Ascending aorta (tissue), 2 donors: ENCODE measurements around the gene MRPS11. TPM values are rescaled to one million over a fixed set of nuclear protein-coding genes. Genes with fewer than 3 reads are reported as not detected.
"Not testable (repeated sequence)": the region's sequence is repeated elsewhere in the genome, so short reads cannot be mapped to it uniquely, and the experiment has no call there.

Experiments used
- DNase-seq, 2 donors: peaks; one replicate each; pipeline ENCODE4 v3.0.0-alpha.2; 2019; ENCODE audit warnings: low spot score in 2 of 2
- H3K27ac ChIP-seq, 2 donors: fragments of 200-600 bp; sonication (generic); one replicate each; pipeline ENCODE4 v1.5.1; 2016 to 2017; ENCODE audit warnings: mild to moderate bottlenecking in 1 of 2
- H3K27me3 ChIP-seq: fragments of 200-600 bp; sonication (generic); one replicate; pipeline ENCODE4 v1.5.1; 2017
- H3K36me3 ChIP-seq, 2 donors: fragments of 200-600 bp; sonication (generic); one replicate each; pipeline ENCODE4 v1.5.1; 2016
- H3K4me1 ChIP-seq, 2 donors: fragments of 200-600 bp; sonication (generic); one replicate each; pipeline ENCODE4 v1.5.1; 2016 to 2017; ENCODE audit warnings: mild to moderate bottlenecking in 1 of 2
- H3K4me3 ChIP-seq, 2 donors: fragments of 200-600 bp; sonication (generic); one replicate each; pipeline ENCODE4 v1.5.1; 2016 to 2017; ENCODE audit warnings: mild to moderate bottlenecking in 1 of 2
- H3K9me3 ChIP-seq, 2 donors: fragments of 200-600 bp; sonication (generic); one replicate each; pipeline ENCODE4 v1.5.1; 2016
- CTCF ChIP-seq, 3 experiments: fragments of 200-600 bp in 2 of 3; fragments of 450-650 bp in 1 of 3; sonication (generic) in 2 of 3; IDR thresholded peaks; one replicate each; pipeline ENCODE4 v1.5.1; 2016 to 2019; ENCODE audit warnings: antibody characterized with exemption in 3 of 3, mild to moderate bottlenecking in 1 of 3, moderate library complexity in 1 of 3
- intact Hi-C: fragments of 100-400 bp; cut with DNase I; formaldehyde crosslinking; loops from one replicate; pipeline ENCODE4 v1.15.1; 2023
- total RNA-seq: library from RNA; depleted of rRNA; stranded (reverse); fragments of >200 nt; gene quantifications from one replicate; pipeline ENCODE4 v1.1.0, GENCODE V29; 2016

The MRPS11 gene
- total RNA-seq, 1 donor from 2014 or later: 29.4 TPM

- Histone ChIP-seq H3K4me1 (no peaks in the 10 kb centered on the region), H3K4me3 (no peak overlapping the region), H3K27me3 (no peaks in the 10 kb centered on the region), H3K36me3 (peaks cover 0 to 6% of the 10 kb centered on the region in 2 donors), H3K27ac (no peak overlapping the region), H3K9me3 (no peaks in the 10 kb centered on the region)
- intact Hi-C loops: no loop called here
- no peak for TF ChIP-seq CTCF (IDR thresholded peaks at IDR 0.05)
- no peak for DNase-seq
Observed at GRCh38 chr15:88518903-88519302, 51.4 kb downstream of the MRPS11 start.

- H3K4me3 ChIP-seq, H3K4me1 ChIP-seq, H3K9me3 ChIP-seq, H3K27ac ChIP-seq, DNase-seq, intact Hi-C loops, H3K27me3 ChIP-seq: not testable (repeated sequence)
- peaks cover 4 to 25% of the 10 kb centered on the region in 2 donors for H3K36me3 ChIP-seq
Observed at GRCh38 chr15:88524094-88524493, 56.6 kb downstream of the MRPS11 start.

- no peak overlapping the region for H3K27ac ChIP-seq
- DNase-seq: no peak
- no peak overlapping the region for H3K4me3 ChIP-seq
- H3K36me3 ChIP-seq: peaks cover 5 to 36% of the 10 kb centered on the region in 2 donors
- no peak for TF ChIP-seq CTCF (IDR thresholded peaks at IDR 0.05)
- intact Hi-C loops: no loop called here
- H3K27me3 ChIP-seq: no peaks in the 10 kb centered on the region
- no peaks in the 10 kb centered on the region for H3K9me3 ChIP-seq
- no peaks in the 10 kb centered on the region for H3K4me1 ChIP-seq
Observed at GRCh38 chr15:88525418-88525817, 57.9 kb downstream of the MRPS11 start.

GRCh38 chr15:88526247-88526879, 58.9 kb downstream of the MRPS11 start:
- Histone ChIP-seq H3K27me3 (no peaks in the 10 kb centered on the region), H3K4me3 (no peak overlapping the region), H3K4me1 (no peaks in the 10 kb centered on the region), H3K9me3 (no peaks in the 10 kb centered on the region), H3K27ac (no peak overlapping the region), H3K36me3 (peaks cover 11 to 46% of the 10 kb centered on the region in 2 donors)
- intact Hi-C loops: no loop called here
- no peak for DNase-seq
- no peak for TF ChIP-seq CTCF (IDR thresholded peaks at IDR 0.05)

- Histone ChIP-seq H3K4me1 (no peaks in the 10 kb centered on the region), H3K4me3 (no peak overlapping the region), H3K36me3 (peaks cover 11 to 47% of the 10 kb centered on the region in 2 donors), H3K27me3 (no peaks in the 10 kb centered on the region), H3K27ac (no peak overlapping the region), H3K9me3 (no peaks in the 10 kb centered on the region)
- intact Hi-C loops: no loop called here
- no peak for DNase-seq
- TF ChIP-seq CTCF (IDR thresholded peaks at IDR 0.05): no peak
Observed at GRCh38 chr15:88529021-88529630, 61.6 kb downstream of the MRPS11 start.

Other genes starting within 250 kb of the MRPS11 start
- gene NTRK3, start 211.0 kb upstream of the MRPS11 start, total RNA-seq: 52.7 TPM
- 29.7 TPM for gene MRPL46, start 320 bp upstream of the MRPS11 start, total RNA-seq
- 1.6 TPM for gene DET1, start 79.0 kb downstream of the MRPS11 start, total RNA-seq
- gene AEN, start 153.6 kb downstream of the MRPS11 start, total RNA-seq: 13.5 TPM
- gene ISG20, start 171.3 kb downstream of the MRPS11 start, total RNA-seq: 5.3 TPM